K562 (cell line): ENCODE data around the gene OR10H5. TPM values are rescaled to one million over a fixed set of nuclear protein-coding genes. Genes with fewer than 3 reads are reported as not detected.

Source experiments
- CBFB ChIP-seq: sonication (generic); formaldehyde crosslinking; IDR thresholded peaks from 2 replicates; pipeline ENCODE4 v1.4.0; 2020; ENCODE audit warnings: mild to moderate bottlenecking, missing genetic modification reagents
- FOSL1 ChIP-seq: fragments of 200-800 bp; sonication (Bioruptor generic); conservative IDR thresholded peaks from 2 replicates; pipeline ENCODE4 v1.6.1; 2016; ENCODE audit warnings: missing genetic modification characterization, missing compliant biosample characterization
- FUS ChIP-seq: fragments of 200-400 bp; formaldehyde crosslinking; optimal IDR thresholded peaks from 2 replicates; pipeline ENCODE3; 2017; ENCODE audit warnings: low read depth, low read length
- KAT2B ChIP-seq: IDR thresholded peaks from one replicate; pipeline ENCODE4 v1.6.1; 2012; ENCODE audit warnings: low read depth, mild to moderate bottlenecking, control low read depth, inconsistent platforms, low read length, moderate library complexity
- L3MBTL2 ChIP-seq: fragments of 450-650 bp; IDR thresholded peaks from 2 replicates; pipeline ENCODE4 v1.6.1; 2016; ENCODE audit warnings: mild to moderate bottlenecking, moderate library complexity
- MAX ChIP-seq: sonication (generic); formaldehyde crosslinking; IDR thresholded peaks from 2 replicates; pipeline ENCODE4 v1.9.0; 2022; ENCODE audit warnings: mild to moderate bottlenecking, missing genetic modification reagents
- NR4A1 ChIP-seq, 2 experiments: fragments of 250-450 bp in 1 of 2; fragments of 450-650 bp in 1 of 2; sonication (Bioruptor Pico) in 1 of 2; IDR thresholded peaks; 2 replicates each; pipeline versions ENCODE4 v1.4.0 to v1.6.1; 2016 to 2020; ENCODE audit warnings: mild to moderate bottlenecking in 2 of 2, missing compliant biosample characterization in 1 of 2, missing genetic modification characterization in 1 of 2, moderate library complexity in 1 of 2
- RFX1 ChIP-seq: fragments of 450-650 bp; IDR thresholded peaks from 2 replicates; pipeline ENCODE4 v1.6.1; 2016; ENCODE audit warnings: mild to moderate bottlenecking, moderate library complexity
- SMARCB1 ChIP-seq: IDR thresholded peaks from 2 replicates; pipeline ENCODE4 v1.6.1; 2011; ENCODE audit warnings: improper control_type of control experiment, low read depth; ENCODE audit not compliant: insufficient read length
- ZBTB17 ChIP-seq: fragments of 450-650 bp; formaldehyde crosslinking; IDR thresholded peaks from 2 replicates; pipeline ENCODE4 v1.4.0; 2020; ENCODE audit warnings: mild to moderate bottlenecking
- ZBTB33 ChIP-seq: sonication (generic); formaldehyde crosslinking; IDR thresholded peaks from 2 replicates; pipeline ENCODE4 v1.8.1; 2023; ENCODE audit warnings: mild to moderate bottlenecking, missing genetic modification reagents
- ZBTB7A ChIP-seq: IDR thresholded peaks from 2 replicates; pipeline ENCODE4 v1.6.1; 2011; ENCODE audit warnings: low read depth, mild to moderate bottlenecking, low read length, moderate library complexity, borderline replicate concordance; ENCODE audit not compliant: control insufficient read depth
- ZEB2 ChIP-seq: fragments of 450-650 bp; IDR thresholded peaks from 2 replicates; pipeline ENCODE4 v1.6.1; 2016
- ZNF395 ChIP-seq: fragments of 200-800 bp; sonication (Bioruptor generic); IDR thresholded peaks from 2 replicates; pipeline ENCODE4 v1.6.1; 2017; ENCODE audit warnings: missing genetic modification characterization, missing compliant biosample characterization
- ZNF695 ChIP-seq: fragments of 450-650 bp; formaldehyde crosslinking; IDR thresholded peaks from 2 replicates; pipeline ENCODE4 v1.4.0; 2020; ENCODE audit warnings: mild to moderate bottlenecking, moderate library complexity
- polyA plus RNA-seq, 8 experiments: library from polyadenylated mRNA; depleted of rRNA in 4 of 8; stranded (reverse) in 5 of 8; unstranded in 3 of 8; fragments of >200 nt; fragmentation: Nextera tagmentation in 2 of 8; fragmentation: Illumina TruSeq in 1 of 8; extraction: Ambion mirVana in 2 of 8; extraction: Trizol in 1 of 8; gene quantifications; 2 replicates each; pipeline versions ENCODE4 v1.2.1 to v1.2.3, GENCODE V29; 2011 to 2014; ENCODE audit warnings: inconsistent platforms in 1 of 8, missing spikeins in 1 of 8
- total RNA-seq, 7 experiments: library from RNA; depleted of rRNA in 6 of 7; stranded (reverse); fragments of >200 nt in 6 of 7; fragmentation: Illumina TruSeq in 2 of 7; extraction: Trizol in 2 of 7; gene quantifications; 2 replicates each; pipeline versions ENCODE4 v1.2.1 to v1.2.3, GENCODE V29; 2011 to 2021; ENCODE audit warnings: low replicate concordance in 1 of 7
- TF ChIP-seq, protein P1 (sequence below): IDR thresholded peaks from 3 replicates; pipeline ENCODE4 v1.6.1; 2011; ENCODE audit warnings: borderline replicate concordance, mild to moderate bottlenecking, moderate library complexity; ENCODE audit not compliant: insufficient read length; ENCODE audit errors: extremely low read depth
- TF ChIP-seq, protein P2 (sequence below): fragments of 250-450 bp; sonication (Bioruptor Pico); IDR thresholded peaks from 2 replicates; pipeline ENCODE4 v1.8.0; 2021; ENCODE audit warnings: moderate library complexity, mild to moderate bottlenecking, inconsistent platforms
- TF ChIP-seq, protein P3 (sequence below): sonication (generic); formaldehyde crosslinking; IDR thresholded peaks from 2 replicates; pipeline ENCODE4 v1.8.1; 2023; ENCODE audit warnings: mild to moderate bottlenecking, missing genetic modification reagents

OR10H5 gene
- total and polyA plus RNA-seq, 9 of the 15 experiments (the other 6 are each of a cell fraction or from before 2014, with no cell fraction given) = not detected

DNA sequence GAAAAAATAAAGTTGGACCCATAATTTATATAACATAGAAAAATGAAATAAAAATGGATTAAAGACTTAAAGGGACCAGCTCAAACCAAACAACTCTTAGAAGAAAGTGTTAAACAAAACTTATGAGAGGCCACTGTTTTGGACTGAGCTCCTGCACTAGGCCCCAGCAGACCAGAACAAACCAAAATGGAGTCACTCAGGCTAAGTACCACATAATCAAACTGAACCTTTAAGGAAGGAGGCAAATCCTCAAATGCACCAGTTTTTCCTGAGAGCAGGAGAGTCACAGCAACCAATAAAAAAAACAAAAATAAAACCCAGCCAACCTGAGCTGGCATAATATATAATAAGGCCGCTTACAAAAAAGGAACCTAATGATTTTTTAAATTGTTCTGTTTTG, 38.3 kb downstream of the OR10H5 start (continued):
- TF ChIP-seq ZBTB33 (CRISPR knock-in tag) (no peak), FOSL1 (tag) (no peak), CBFB (CRISPR knock-in tag) (no peak), NR4A1 (CRISPR knock-in tag; IDR thresholded peaks at IDR 0.05) (no peak), NR4A1 (tag; IDR thresholded peaks at IDR 0.05) (peak; percentile 94), MAX (CRISPR knock-in tag) (no peak), FUS (no peak), ZNF395 (peak; percentile 73; the same call in 1 of the 2 replicates), SMARCB1 (no peak), KAT2B (no peak), ZBTB7A (no peak), ZBTB17 (0 out of 2 replicates have a peak, but pooled peaks have one; percentile 48), ZEB2 (no peak), ZNF695 (no peak), RFX1 (no peak), L3MBTL2 (no peak)
- TF ChIP-seq, protein P1, sequence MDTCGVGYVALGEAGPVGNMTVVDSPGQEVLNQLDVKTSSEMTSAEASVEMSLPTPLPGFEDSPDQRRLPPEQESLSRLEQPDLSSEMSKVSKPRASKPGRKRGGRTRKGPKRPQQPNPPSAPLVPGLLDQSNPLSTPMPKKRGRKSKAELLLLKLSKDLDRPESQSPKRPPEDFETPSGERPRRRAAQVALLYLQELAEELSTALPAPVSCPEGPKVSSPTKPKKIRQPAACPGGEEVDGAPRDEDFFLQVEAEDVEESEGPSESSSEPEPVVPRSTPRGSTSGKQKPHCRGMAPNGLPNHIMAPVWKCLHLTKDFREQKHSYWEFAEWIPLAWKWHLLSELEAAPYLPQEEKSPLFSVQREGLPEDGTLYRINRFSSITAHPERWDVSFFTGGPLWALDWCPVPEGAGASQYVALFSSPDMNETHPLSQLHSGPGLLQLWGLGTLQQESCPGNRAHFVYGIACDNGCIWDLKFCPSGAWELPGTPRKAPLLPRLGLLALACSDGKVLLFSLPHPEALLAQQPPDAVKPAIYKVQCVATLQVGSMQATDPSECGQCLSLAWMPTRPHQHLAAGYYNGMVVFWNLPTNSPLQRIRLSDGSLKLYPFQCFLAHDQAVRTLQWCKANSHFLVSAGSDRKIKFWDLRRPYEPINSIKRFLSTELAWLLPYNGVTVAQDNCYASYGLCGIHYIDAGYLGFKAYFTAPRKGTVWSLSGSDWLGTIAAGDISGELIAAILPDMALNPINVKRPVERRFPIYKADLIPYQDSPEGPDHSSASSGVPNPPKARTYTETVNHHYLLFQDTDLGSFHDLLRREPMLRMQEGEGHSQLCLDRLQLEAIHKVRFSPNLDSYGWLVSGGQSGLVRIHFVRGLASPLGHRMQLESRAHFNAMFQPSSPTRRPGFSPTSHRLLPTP = no peak
- TF ChIP-seq, protein P2, sequence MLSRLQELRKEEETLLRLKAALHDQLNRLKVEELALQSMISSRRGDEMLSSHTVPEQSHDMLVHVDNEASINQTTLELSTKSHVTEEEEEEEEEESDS (CRISPR knock-in tag) = no peak
- TF ChIP-seq, protein P3, sequence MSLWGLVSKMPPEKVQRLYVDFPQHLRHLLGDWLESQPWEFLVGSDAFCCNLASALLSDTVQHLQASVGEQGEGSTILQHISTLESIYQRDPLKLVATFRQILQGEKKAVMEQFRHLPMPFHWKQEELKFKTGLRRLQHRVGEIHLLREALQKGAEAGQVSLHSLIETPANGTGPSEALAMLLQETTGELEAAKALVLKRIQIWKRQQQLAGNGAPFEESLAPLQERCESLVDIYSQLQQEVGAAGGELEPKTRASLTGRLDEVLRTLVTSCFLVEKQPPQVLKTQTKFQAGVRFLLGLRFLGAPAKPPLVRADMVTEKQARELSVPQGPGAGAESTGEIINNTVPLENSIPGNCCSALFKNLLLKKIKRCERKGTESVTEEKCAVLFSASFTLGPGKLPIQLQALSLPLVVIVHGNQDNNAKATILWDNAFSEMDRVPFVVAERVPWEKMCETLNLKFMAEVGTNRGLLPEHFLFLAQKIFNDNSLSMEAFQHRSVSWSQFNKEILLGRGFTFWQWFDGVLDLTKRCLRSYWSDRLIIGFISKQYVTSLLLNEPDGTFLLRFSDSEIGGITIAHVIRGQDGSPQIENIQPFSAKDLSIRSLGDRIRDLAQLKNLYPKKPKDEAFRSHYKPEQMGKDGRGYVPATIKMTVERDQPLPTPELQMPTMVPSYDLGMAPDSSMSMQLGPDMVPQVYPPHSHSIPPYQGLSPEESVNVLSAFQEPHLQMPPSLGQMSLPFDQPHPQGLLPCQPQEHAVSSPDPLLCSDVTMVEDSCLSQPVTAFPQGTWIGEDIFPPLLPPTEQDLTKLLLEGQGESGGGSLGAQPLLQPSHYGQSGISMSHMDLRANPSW (CRISPR knock-in tag) = no peak
